HG02981 (cell line): ENCODE results near the gene B3GNT9.

Experiments used
- ATAC-seq: cut with Tn5 transposase; IDR thresholded peaks from one replicate; pipeline ENCODE4 v1.9.1; 2021; ENCODE audit warnings: mild to moderate bottlenecking, moderate library complexity; ENCODE audit not compliant: unreplicated experiment

Gene B3GNT9

DNA sequence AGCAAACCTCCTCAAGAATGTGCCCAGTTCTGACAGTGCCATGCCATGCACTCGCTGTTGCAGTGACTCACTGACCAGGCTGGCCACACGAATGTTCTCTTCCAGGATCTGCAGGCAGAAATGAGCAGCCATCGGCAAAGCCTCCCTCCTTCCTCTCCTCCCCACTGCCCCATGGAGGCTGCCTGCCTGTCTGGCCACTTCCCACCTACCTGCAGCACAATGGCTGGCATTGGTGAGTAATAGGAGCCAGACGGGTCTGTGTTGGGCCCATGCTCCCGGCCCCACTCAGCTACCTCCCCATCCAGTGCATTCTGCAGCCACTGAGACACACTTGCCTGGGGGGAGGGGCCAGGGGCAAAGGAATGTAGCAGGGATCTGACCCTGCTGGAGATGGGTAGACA is 35.8 kb upstream of the B3GNT9 start:
- no peak for ATAC-seq

DNA sequence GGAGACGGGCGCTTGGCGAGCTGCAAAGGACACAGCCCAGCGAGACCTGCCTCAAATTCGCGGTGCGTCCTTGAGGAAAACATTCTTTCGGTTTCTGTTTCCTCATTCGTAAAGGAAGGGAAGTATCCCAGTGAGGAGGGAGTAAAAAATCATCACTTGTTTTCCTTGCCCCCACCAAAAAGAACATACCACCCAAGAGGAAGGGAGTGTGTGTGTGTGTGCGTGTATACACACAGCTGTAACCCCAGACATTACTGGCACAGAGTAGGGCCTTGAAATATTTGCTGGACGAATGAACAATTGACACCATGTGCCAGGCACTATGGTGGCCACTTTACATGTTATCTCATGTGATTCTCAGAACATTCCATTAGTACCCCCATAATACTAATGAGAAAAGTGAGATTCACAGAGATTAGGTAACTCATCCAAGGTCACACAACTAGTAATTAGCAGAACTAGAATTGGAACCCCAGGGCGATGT is 34.9 kb upstream of the B3GNT9 start:
- no peak for ATAC-seq

DNA sequence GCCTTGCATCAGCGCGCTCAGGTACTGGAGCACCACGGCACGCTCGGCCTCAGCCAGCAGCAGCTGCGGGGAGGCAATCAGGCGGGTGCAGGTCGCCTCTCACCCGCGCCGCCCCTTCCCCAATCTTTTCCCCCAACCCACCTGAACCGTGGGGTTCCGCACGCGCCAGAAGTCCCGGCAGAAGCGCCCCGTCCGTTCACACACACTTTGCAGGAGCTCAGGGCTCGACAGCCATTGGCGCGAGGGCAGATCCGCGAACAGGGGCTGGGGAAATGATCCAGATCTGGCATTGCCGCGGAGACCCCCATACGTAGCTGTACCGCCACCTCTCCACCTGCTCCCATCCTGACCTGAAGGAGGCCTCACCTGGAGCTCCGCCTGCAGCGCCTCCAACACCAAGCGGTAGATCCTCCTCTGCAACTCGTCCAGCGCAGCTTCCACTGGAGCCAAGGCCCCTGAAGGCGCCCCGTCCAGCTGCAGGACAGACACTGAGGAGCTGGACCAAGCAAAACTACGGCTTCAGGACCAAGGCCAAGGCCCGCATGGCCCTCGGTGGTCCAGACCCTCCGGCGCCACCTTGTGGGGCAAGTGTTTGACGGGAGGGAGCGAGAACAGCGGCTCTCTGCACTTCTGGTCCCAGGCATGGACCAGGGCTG is 34.3 kb upstream of the B3GNT9 start:
- ATAC-seq, result no peak

DNA sequence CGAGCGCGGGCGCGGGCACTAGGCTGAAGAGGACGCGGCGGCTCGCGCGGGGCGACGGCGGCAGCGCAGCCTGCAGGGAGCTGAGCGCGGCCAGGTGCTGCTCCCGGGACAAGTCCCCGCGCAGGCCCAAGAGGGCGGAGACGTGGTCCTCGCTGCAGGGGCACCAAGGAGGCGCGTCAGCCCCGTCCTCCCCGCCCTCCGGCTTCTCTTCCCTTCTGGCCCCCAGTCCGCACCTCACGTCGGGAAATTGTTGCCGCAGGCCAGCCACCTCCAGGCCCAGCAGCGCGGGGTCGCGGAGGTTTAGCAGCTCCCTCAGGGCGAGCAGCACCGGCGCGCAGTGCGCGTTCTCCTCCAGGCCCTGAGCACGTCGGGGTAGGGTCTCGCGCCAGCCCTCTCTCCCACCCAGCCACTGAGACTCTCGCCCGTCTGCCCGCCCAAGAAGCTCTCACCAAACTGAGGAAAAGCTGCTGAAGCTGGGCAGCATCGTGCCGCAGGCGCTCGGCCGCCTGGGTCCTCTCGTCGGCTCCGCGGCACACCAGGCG is 33.7 kb upstream of the B3GNT9 start:
- peak; percentile 2 for ATAC-seq

DNA sequence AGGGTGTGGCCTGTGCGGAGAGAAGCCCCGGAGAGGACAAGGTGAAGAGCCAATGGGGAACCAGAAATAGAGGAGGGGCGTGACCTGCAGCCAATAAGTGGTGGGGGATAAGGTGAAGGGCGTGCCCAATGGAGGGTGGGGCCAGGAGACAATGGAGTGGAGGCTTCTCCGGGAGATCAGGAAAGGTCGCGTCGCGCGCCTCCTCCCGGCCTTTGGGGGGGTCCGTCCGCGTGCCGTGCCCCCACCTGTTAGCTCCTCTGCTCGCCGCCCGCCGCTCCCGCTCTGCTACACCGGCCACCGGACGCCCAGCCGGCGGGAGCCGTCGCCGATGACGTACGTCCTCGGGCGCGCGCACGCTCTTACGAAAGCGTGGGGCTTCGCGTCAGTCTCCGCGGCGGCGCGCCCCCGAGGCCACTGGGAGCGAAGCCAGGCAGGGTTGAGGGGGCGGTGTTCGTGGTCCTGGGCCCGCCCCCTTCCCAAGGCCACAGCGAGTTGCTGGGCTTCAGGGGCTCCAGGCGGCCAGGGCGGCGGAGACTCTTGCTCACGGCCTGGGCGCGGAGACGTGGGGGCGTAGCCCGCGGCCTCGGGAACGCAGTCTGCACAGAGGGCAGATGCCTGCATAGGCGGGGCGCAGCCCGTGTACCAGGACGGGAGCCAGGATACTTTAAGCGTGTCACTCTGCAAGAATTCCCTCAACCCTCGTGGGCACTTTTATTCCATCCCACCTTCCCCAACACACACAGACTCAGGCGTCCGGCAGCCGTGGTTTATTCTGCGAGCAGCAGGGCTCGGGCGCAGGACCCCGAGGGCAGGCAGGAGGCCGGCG is 33.0 kb upstream of the B3GNT9 start, which contains the start of gene MATCAP1:
MATCAP1 (minus strand) TSS at position 337 of the 826 bp plus-strand sequence. CDS start 3,353 bp downstream, outside the sequence.
- ATAC-seq, result peak; percentile 90

DNA sequence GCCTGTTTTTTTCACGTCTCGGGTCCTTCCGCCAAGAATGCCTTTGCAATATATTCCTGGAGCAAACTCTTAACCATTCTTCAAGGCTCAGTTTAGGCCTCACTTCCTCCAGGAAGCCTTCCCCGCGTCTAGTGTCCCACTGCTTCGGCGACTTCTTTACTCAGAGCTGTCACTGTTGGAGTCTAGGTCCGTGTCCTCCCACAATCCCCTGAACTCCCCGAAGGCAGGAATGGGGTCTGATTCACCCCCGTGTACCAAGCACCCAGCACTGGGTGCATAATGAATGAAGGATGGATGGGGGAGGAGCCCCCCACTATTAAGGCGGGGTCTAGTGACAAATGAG is 32.5 kb upstream of the B3GNT9 start:
- no peak for ATAC-seq

DNA sequence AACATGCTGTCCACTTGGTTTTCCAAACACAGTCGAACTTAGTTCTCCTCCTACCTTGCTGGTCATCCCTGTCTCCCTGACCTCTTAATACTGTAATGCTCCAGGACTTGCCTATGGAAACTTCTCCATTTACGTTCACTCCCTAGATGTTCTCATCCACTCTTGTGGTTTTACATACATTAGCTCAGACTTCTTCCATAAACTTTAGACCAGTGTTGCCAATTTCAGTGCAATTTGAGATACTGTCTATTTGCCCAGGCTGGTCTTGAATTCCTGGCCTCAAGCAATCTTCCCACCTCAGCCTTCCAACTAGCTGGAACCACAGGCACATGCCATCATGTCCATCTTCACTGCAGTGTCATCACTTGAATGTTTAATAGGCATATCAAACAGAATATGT is 31.5 kb upstream of the B3GNT9 start:
- ATAC-seq, result no peak

DNA sequence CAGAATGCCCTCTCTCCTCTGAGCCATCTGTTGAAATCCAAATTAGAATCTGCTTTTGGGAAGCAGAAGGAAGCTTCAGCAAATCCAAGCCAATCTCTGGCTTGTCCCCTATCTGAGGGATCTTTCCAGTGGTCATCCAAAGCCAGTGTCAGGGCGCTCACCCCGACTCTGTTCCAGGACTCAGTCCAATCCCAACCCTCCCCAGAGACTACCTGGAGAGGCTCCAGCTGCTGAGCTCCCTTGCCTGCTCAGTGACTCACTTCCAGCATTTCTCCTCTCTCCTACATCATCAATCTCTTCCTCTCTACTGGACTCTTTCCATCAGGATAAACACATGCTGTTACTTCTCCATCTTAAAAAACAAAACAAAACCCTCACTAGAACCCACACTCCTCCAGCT is 30.5 kb upstream of the B3GNT9 start:
- no peak for ATAC-seq

DNA sequence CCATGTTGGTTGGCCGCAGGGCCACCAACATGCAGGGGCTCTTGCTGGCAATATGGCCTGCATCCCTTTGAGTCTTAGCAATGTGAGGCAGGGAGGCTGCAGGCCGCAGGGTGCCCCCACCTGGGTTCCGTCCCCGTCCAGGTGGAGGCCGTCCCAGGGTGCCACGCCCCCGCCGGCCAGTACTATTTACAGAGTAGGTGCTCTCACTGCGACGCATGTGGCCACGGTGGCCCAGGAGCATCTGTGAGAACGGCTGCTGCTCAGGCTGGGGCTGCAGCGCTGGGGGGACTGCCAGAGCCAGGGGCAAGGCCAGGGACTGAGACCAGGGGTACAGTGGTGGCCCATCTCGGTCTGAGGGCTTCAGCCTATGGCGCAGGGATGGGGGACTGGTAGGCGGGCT is 29.4 kb upstream of the B3GNT9 start:
- ATAC-seq, result no peak

DNA sequence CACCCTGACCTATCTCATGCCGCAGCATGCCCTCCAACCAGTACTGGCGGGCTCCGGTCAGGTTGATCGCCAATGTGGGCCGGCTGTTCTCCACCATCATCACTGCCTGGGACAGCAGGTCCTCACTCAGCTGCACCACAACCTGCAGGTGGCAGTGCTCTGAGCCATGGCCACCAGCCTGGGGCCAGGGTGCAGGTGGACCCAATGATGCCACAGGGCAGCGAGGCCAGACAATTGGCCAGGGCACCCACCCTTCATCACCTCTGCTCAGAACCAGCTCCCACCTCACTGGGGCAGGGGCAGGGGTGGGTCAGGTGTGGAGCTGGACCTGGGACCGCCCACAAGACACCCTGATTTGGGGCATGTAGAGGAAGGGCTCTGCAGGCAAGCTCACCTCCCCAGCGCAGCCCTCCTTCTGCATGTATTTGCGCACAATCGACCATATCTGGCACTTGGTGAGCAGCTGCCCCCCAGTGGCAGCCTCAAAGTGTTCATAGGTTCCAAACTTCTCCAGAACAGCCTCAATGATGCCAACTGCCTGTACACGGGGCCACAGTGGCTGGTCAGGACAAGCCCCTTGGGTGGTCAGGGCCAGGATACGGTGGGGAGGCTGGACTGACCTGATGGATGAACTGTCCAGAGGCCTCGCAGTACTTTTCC is 28.8 kb upstream of the B3GNT9 start:
- ATAC-seq, result no peak

DNA sequence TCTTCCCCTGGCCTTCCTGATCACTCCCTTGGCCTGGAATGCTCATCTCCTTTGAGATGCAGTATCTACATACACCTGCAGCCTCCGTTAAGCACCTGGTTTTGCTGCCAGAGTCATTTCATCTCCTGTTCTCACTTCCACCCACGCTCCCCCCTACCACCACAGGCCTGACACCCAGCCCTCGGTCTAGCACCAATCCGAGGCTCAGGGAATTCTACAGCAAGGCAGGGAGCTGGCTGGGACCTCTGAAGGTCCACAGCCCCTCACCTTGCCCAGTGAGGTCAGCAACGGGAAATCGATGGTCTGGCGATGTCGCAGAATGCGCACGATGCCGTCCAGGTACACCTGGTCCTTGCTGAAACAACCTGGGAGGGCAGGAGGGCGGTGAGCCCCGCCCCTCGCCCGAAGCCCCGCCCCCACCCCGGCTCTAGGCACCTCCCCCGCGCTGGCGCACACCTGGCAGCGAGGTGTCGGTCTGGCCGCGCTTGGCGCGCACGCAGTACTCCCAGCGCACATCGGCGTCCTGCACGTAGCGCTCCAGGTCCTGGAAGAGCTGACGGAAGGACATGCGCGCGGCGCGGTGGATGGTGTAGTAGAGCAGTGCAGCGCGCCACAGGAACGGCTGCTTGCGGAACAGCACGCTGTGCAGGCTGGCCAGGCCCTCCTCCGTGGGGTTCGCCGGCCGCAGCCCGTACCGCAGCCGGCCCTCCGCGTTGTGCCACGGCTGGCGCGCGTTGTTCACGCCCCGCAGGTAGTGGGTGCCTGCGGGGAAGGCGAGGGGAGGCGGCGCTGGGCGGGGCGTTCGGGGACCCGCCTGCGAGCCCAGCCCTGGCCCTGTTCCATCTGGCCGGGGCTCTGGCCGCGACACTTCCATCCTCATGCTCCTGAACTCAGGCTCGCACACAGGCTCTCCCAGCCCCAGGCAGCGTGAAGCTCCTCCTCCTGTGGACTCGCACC is 27.2 kb upstream of the B3GNT9 start:
- no peak for ATAC-seq

DNA sequence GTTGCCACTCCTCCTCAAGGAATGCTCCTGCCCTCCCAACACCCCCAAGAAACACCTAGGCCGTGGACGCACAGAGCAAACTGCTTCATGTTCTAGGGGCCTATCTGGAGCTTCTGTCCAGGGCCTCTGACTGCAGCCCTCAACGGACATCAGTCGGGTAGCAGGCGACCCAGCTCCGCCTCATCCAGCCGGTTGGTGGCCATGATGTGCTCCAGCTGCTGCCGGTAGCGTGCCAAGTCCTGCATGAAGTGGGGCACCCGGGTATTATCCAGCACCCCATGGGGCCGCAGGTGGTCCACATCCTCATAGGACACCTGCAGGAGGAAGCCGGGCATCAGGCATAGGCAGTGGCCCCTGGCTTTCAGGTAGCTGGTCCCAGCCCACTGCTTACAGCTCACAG is 25.9 kb upstream of the B3GNT9 start:
- no peak for ATAC-seq

DNA sequence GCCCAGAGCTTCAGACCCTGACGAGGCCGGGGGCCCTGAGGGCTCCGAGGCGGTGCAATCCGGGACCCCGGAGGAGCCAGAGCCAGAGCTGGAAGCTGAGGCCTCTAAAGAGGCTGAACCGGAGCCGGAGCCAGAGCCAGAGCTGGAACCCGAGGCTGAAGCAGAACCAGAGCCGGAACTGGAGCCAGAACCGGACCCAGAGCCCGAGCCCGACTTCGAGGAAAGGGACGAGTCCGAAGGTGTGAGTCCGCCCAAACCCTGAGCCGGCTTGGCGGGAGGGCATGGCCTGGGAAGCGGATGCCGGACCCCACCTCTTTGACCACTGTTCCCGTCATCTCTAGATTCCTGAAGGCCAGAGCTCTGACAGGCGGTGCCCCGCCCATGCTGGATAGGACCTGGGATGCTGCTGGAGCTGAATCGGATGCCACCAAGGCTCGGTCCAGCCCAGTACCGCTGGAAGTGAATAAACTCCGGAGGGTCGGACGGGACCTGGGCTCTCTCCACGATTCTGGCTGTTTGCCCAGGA is 24.0 kb upstream of the B3GNT9 start:
- ATAC-seq, result no peak

DNA sequence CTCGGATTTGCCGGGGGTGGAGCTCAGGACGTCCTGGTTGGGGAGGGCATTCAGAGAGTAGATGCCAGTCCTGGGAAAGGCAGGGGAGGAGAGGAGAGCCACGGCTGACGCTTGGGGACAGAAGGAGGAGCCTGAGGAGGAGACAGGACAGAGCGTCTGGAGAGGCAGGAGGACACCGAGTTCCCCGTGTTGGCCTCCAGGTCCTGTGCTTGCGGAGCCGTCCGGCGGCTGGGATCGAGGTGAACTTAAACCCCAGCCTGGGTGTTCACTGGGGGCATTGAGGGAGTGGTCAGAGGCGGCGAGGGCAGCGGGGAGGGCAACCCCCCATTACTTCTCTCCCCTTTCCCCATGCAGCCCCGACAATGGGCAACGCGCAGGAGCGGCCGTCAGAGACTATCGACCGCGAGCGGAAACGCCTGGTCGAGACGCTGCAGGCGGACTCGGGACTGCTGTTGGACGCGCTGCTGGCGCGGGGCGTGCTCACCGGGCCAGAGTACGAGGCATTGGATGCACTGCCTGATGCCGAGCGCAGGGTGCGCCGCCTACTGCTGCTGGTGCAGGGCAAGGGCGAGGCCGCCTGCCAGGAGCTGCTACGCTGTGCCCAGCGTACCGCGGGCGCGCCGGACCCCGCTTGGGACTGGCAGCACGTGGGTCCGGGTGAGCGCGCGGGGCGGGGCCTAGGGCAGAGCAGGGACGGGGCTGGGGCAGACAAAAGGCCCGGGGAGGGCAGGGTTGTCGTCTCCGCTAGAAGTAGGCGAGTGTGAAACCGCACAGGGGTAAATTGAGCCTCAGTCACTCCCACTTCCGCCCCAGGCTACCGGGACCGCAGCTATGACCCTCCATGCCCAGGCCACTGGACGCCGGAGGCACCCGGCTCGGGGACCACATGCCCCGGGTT is 23.3 kb upstream of the B3GNT9 start:
- ATAC-seq, result peak; percentile 39

DNA sequence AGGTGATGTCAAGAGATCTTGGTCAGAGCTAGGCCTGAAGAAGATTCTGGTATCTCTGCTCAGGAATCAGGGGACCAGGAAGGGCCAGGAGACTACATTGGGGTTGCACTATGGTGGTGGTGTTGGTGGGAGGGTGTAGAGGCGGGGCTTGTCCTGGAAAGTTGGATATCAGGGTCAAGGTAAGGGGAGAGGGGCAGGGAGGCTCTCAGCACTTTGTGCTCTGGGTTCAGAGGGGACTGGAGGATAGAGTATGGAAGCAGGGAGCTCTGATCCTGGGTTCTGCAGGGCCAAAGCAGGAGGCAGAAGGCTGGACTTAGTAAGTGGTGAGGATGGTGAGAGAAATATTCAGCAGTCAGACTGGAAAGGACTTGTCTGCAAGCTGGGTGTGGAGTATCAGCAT is 22.5 kb upstream of the B3GNT9 start:
- ATAC-seq, result no peak

DNA sequence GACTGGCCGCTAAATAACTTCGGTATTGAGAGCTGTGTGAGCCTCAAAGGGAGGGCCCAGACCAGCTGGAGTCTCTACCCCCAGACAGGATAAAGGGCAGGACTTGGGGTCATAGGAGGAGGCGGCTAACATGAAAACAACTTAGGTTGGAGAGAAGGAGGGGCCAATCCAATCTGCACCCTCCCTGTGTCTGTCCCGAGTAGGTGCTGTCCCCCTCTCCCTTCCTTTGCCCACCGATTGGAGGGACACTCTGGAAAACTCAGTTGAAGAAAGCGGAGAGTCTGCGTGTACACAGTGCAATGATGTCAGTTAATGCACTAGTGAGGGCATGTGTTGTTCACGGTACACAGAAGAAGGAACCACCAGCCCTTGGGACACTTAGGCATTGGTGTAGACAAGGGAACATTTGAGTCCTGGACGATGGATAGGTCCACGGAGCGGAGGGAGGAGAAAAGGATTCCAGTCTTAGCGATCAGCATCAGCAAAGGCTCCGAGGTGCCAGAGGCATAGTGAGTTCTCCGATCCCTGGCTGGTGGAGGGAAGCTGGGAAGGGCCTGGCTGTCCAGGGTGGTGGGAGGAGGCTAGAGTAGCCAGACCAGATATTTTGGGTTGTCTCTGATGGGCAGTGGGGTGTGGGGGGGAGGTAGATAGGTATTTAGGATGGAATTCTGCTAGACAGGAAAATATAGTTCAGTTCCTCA is 20.3 kb upstream of the B3GNT9 start:
- no peak for ATAC-seq

DNA sequence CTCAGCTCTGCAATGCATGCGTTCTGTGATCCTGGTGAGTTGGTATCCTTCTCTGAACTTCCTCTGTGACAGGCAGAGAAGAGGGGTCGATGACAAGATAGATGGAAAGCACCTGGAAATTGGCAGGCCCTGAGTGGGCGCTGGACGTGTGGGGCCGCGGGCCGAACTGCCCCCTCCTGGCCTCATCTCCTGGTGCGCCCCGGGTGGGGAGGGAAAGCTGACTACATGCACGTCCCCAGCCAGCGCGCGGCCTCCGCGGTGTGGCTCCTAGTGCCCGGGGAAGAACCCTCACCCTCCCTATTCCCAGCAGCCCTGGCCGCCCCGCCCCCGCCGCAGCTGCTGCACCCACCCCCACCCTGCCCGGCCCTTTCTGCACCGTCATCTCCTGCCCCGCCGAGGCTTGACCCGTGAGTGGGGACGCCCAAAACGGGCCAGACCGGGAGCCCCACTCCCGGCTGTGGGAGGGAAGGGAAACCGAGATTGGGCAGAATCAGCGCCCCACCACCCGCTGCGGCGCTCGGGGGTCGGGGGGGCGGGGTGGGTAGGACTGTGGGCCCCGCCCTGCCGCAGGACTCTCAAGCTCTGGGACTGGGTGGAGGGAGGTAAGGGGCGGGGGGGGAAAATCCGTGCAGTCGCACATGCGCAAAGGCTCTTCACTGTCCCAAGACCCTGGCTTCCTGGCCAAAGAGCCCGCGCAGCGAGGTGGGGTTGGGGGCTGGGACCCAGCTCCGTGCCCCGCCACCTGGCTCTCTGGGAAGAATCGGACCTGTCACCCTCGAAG is 19.6 kb upstream of the B3GNT9 start, which contains the start of gene NOL3:
NOL3 (plus strand) TSS at position 371 of the 781 bp plus-strand sequence.
- ATAC-seq, result peak; percentile 37
